ENCODE data around the gene UST. TPM values are rescaled to one million over a fixed set of nuclear protein-coding genes. Genes with fewer than 3 reads are reported as not detected.

Gene UST
- total and polyA plus RNA-seq, 3 donors from 2014 or later, result 14.9 to 16.0 (median 14.9) TPM

DNA sequence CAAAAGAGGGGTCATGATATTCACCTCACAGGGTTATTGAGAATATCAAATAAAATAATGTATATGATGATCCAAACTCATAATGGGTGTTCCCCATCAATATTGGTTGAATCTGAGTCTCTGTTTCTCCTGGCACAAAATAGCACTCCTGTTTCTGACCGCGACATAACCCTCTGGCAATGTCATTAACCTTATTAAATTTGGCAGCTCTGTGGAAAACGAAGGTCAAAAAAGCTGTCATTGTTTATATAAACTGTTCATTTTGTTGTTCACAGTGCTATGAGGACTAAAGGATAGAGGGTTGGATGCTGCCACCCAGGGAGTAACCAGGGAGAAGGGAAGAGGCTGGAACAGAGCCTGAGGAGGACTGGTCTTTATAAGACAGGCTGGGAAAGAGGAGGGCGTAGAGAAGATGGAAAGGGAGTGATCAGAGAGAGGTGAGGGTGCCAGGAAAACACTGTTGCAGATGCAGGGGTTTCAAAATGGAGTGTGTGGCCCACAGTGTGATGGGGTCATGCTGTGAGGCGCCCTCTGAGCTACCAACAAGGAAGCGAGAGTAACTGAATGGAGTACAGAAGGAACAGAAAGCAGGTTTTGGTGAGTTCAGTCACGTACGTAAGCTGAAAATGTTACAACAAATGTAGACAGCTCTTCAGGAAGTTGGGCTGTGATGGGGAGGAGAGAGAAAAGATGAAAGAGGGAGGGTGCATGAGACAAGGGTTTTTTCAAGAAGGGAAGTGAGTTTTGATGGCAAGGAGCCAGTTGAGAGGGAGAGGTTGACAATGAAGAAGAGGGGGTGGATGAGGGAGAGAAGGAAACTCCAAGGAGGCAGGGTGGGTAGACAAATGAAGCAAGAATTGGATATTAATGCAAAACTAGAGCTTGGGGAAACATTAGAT is 319.1 kb downstream of the UST start:
- H3K9me3 ChIP-seq, result no peaks in the 10 kb centered on the region
- no peaks in the 10 kb centered on the region for H3K4me1 ChIP-seq
- H3K36me3 ChIP-seq (ENCODE audit: low read depth, missing control alignments), result no peaks in the 10 kb centered on the region
- DNase-seq, result no peak
- TF ChIP-seq, protein P1, sequence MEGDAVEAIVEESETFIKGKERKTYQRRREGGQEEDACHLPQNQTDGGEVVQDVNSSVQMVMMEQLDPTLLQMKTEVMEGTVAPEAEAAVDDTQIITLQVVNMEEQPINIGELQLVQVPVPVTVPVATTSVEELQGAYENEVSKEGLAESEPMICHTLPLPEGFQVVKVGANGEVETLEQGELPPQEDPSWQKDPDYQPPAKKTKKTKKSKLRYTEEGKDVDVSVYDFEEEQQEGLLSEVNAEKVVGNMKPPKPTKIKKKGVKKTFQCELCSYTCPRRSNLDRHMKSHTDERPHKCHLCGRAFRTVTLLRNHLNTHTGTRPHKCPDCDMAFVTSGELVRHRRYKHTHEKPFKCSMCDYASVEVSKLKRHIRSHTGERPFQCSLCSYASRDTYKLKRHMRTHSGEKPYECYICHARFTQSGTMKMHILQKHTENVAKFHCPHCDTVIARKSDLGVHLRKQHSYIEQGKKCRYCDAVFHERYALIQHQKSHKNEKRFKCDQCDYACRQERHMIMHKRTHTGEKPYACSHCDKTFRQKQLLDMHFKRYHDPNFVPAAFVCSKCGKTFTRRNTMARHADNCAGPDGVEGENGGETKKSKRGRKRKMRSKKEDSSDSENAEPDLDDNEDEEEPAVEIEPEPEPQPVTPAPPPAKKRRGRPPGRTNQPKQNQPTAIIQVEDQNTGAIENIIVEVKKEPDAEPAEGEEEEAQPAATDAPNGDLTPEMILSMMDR (IDR thresholded peaks at IDR 0.05), result no peak
- TF ChIP-seq POLR2A (IDR thresholded peaks at IDR 0.05), result no peak
- H3K27me3 ChIP-seq, result no peaks in the 10 kb centered on the region
- H3K4me3 ChIP-seq, result no peak overlapping the region
- 70 to 83% methylated on average over 8 of the region's 8 CpGs for WGBS, 2 donors
- intact Hi-C loops (cut with DNase I; ENCODE audit: low total_unique reads), result no loop called here
- no peak overlapping the region for H3K27ac ChIP-seq

DNA sequence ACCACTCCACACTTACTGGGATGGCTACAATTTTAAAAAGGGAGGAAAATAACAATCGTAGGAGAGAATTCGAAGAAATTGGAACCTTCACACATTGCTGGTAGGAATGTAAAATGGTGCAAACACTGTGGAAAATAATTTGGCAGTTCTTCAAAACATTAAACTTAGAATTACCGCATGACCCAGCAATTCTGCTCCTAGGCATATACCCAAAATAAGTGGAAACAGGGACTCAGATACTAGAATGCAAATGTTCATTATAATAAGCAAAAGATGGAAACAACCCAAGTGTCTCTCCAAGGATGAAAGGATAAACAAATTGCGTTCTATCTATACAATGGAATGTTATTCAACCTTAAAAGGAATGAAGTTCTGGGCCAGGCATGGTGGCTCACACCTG is 325.2 kb downstream of the UST start:
- DNase-seq, result no peak
- intact Hi-C loops (cut with DNase I; ENCODE audit: low total_unique reads), result no loop called here
- H3K9me3 ChIP-seq, result no peaks in the 10 kb centered on the region
- WGBS, 2 donors, result 92 to 97% methylated on average over 4 of the region's 4 CpGs
- H3K36me3 ChIP-seq (ENCODE audit: low read depth, missing control alignments), result no peaks in the 10 kb centered on the region
- no peak overlapping the region for H3K4me3 ChIP-seq
- no peaks in the 10 kb centered on the region for H3K27me3 ChIP-seq
- TF ChIP-seq POLR2A (IDR thresholded peaks at IDR 0.05), result no peak
- TF ChIP-seq, protein P1 (IDR thresholded peaks at IDR 0.05), result no peak
- H3K4me1 ChIP-seq, result no peaks in the 10 kb centered on the region
- H3K27ac ChIP-seq, result no peak overlapping the region

DNA sequence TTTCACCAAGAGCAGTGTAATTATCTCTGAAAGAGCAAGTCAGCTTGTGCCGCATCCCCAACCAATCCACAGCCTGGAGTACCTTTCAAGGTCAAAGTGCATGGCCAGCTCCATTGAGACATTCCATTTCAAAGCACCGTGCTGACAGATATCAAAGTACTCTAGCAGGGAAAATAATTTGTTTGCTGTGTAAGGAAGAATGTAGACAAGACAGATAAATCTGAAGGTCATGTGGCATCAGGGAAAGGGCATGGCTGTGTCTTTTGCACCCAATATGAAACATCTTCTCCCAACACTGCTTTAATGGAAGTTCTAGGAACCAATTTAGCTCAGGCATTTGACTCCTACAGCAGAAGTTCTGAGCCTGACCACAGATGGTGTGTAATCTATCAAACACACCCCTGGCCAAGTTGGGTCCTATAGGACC is 328.0 kb downstream of the UST start:
- Histone ChIP-seq H3K27ac (no peak overlapping the region), H3K4me1 (peaks cover 8% of the 10 kb centered on the region), H3K27me3 (no peaks in the 10 kb centered on the region), H3K36me3 (ENCODE audit: low read depth, missing control alignments) (no peaks in the 10 kb centered on the region), H3K9me3 (no peaks in the 10 kb centered on the region), H3K4me3 (no peak overlapping the region)
- WGBS, 2 donors, result 75 to 90% methylated on average over 2 of the region's 2 CpGs
- TF ChIP-seq, protein P1 (IDR thresholded peaks at IDR 0.05), result no peak
- no peak for DNase-seq
- intact Hi-C loops (cut with DNase I; ENCODE audit: low total_unique reads), result no loop called here

DNA sequence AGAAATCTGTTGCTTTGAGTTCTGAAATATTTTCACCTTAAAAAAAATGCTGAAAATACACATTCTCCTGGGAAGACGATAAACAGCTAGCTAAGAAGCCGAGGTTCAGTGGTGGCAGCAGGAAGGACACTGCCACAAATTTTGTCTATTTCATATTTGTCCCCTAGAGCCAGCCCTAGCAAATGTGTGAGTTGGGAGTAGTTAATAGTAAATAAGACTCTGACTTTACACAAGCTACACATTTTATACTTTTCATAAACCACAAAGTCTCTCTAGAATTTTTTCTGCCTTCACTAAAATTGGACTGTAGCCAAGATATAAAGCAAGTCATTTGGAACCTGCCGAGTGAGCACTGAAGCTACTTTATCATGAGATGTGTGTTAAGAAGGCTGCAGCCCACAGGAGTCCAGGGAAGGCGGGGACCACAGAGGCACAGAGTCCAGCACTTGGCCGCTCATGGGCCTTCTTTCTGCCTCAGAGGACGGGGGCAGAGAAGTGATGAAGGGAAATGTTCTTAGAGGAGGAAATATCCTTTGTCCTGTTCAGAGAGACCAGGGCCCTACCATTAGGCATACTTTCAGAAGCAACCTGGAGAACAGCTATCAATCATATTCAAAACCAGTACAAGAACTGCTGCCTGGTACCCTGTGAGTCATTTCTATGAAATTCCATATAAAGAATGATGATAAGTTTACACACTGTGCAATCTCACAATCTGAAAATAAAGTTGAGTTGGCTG is 329.0 kb downstream of the UST start:
- DNase-seq, result no peak
- 80 to 84% methylated on average over 6 of the region's 6 CpGs for WGBS, 2 donors
- Histone ChIP-seq H3K4me1 (peaks cover 14% of the 10 kb centered on the region), H3K36me3 (ENCODE audit: low read depth, missing control alignments) (no peaks in the 10 kb centered on the region), H3K9me3 (no peaks in the 10 kb centered on the region), H3K27me3 (no peaks in the 10 kb centered on the region), H3K27ac (no peak overlapping the region), H3K4me3 (no peak overlapping the region)
- TF ChIP-seq, protein P1 (IDR thresholded peaks at IDR 0.05), result no peak
- no peak for TF ChIP-seq POLR2A (IDR thresholded peaks at IDR 0.05)
- intact Hi-C loops (cut with DNase I; ENCODE audit: low total_unique reads), result no loop called here
